NCI-H1436 (cell line): ENCODE results near the gene CYTH4.

Experiments
- DNase-seq: peaks from one replicate; lab custom pipeline; 2025; lab: John Stamatoyannopoulos, UW

Gene CYTH4

GRCh38 chr22:37270928-37271650, 11.2 kb upstream of the CYTH4 start:
- DNase-seq = no peak

- DNase-seq = no peak
Observed at GRCh38 chr22:37273126-37273845, 9.0 kb upstream of the CYTH4 start.

- DNase-seq = no peak
Observed at GRCh38 chr22:37273846-37274225, 8.5 kb upstream of the CYTH4 start.

DNA sequence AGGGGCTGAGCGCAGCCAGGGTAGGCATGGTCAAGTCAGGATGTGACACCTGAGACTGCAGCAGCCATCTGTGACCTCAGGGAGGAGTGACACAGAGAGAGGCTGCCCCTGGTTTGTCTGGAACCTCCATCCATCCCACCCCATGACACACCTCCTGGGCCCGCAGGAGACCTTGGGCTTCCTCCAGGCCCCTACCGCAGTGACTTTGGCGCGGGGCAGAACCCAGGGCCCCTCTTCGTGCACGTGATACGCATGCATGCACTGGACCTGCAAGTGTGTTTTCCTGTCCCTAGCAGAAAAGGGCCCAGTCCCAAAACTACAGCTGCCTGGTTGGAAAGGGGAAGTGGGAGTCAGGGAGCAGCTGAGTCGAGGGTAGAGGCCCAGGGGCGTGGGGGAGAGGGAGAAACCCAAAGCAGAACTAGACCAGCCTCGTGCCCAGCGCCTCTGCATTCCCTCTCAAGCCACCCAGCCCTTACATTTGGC, 7.9 kb upstream of the CYTH4 start:
- no peak for DNase-seq

DNA sequence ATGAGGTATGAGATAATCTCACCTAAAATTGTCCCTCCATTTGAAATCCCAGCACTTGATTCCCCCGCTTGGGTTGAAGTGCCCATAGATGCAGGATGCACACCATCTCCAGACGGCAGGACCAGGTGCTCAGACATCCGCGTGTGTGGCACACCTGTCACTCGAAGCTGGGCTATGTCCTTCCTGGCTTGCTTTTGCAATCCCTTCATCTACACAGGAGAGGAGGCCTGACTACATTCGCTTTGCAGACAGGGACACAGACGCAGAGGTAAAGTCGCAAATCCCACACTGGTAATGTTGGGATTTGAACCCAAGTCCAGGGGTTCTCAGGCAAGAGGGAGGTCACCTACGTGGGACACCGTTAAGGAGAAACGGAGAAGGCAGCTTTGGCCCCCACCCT, 7.2 kb upstream of the CYTH4 start:
- DNase-seq = no peak

DNA sequence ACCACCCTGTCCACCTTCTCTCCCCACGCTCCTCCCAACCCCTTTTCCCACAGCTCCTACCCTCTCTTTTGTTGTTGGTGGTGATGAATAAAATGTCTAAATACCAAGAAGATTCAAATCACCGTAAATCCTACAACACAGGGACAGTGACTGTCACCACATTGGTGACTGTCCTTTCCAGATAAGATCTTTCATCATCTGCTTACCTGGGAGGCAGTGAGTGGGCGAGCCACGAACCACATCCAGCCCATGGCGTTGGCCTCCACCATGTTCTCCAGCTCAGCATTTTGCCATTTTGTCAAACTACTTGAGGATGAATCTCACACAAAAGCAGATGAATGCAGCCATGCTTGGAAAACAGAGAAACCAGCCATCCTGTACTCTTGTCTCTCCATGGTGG, 6.7 kb upstream of the CYTH4 start:
- no peak for DNase-seq

DNA sequence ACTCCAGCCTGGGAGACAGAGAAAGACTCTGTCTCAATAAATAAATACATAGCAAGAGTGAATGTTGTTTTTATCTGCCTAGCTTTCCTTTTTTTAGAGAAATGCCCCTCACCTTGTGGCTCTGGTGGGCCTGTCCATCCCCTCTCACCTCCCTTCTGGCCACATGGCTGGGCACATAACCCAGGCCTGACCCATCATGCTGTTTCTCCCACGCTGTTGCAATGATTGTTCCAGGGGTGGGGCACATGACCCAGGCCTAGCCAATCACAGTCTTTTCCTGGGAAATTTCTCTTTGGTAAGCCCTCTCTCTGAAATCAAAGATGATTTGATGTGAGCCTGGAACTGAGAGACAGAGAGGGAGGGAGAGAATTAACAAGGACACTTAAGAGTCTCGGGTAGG, 5.5 kb upstream of the CYTH4 start:
- DNase-seq = no peak

DNA sequence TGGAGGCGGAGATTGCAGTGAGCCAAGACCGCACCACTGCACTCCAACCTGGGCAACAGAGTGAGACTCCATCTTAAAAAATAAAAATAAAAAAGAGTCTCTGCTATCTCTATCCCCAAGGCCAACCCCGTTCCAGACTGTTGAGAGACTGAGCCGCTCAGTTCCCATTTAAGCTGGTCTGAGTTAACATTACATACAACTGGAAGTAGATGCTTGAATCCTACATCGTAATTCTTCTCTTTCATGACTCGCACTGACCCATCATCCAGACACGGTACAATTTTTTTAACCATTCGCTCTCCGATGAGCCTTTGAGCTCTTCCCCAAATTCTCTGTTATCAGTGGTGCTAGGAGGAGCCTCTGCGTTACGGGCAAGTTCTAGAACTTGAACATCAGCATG, 4.9 kb upstream of the CYTH4 start:
- DNase-seq = no peak

DNA sequence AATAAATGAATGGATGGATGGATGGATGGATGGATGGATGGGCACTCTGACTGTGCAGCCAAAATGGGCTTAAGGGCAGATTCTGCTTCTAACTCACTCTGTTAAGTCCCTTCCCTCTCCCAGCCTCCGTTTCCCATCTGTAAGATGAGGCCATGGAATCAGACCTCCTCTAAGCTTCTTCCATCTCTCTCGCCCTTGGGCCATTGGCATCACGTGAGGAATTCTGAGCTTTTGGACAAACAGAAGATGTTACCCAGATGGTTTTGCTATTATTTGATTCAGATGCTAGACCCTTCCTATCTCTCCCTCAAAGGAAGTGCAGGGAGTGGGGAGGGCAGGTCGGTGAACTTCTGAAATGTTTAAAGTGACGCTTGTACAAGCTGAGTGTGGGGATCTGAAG, 4.0 kb upstream of the CYTH4 start:
- no peak for DNase-seq

GRCh38 chr22:37279331-37280181, 2.8 kb upstream of the CYTH4 start:
- no peak for DNase-seq

- DNase-seq = no peak
Observed at GRCh38 chr22:37280718-37281117, 1.6 kb upstream of the CYTH4 start.

GRCh38 chr22:37281195-37281594, 1.1 kb upstream of the CYTH4 start:
- no peak for DNase-seq

DNA sequence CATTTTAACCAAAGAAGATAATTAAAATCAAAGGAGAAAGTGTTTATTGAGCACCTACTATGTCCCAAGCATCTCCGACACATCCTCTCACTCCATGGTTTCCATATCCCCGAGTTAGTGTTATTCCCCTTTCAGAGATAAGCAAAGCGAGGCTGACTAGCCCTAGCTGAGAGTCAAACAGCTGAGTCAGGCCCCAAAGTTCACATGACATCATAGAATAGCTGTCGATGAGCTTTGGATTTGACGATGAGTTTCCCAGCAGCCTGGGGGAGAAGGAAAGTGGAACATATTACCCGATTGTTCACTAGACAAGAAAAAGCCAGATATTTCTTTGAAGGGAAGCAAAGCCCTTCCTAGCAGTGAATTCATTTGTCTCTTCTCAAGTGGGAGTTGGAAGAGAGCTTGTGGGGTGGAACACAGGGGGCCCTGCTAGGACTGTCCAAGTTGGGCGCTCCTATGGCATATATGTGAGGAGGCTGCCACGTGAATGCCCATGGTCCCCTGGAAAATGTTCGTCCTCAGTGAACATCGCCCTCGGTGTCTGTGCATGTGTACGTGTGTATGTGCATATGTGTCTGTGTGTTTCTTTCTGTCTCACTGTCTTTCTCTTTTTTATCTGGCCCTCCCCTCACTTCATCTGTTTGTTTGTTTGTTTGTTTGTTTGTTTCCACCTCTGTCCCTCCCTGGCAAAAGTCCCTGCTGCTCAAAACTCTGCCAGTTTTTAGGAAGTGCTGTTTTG, 493 bp upstream of the CYTH4 start:
- DNase-seq = no peak

DNA sequence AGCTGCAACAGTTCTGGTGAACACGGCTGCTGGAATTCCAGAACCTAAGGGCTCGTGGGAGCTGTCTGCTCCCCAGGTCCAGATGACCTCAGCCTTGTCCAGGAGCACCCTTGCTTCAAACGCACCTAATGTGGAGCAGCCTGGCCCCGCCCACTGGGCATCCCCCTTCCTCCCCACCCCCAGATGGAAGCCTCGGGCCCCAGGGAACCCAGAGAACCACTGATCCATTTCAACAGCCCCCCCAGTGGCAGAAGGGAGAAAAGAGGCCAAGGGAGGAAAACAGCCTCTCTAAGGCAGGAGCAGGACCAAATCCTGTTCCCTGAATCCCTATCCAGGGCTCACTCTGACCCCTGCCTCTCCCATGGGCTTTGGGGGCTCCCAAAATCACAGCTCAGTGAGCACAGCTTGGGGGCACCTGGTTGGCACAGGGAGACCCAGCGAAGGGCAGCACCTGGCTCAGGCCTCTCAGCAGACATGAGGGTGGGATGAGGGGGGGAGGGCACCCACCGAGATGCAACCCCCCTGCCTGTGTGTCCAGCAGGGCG, 1.2 kb downstream of the CYTH4 start:
- DNase-seq = no peak

GRCh38 chr22:37284126-37284804, 2.0 kb downstream of the CYTH4 start:
- no peak for DNase-seq

GRCh38 chr22:37284805-37285355, 2.6 kb downstream of the CYTH4 start:
- DNase-seq = no peak

- no peak for DNase-seq
Observed at GRCh38 chr22:37285937-37286336, 3.6 kb downstream of the CYTH4 start.

DNA sequence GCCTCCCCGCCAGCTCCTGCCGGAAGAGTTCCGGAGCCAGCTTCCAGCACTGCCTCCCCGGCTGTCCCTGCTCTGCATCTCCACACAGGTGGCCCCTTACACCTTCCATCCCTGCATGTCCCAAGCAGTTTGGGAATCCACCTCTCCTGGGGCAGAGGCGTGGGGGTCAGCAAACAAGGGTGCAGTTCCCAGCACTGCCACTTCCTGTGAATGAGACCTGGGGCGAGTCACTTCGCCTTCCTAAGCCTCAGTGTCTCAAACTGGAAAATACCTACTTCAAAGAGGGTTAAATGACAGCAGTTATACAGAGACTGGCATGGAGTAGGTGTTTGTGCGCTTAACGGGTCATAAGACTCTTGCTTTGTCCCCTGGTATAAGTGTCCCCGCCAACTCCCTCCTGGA, 5.2 kb downstream of the CYTH4 start:
- DNase-seq = no peak

DNA sequence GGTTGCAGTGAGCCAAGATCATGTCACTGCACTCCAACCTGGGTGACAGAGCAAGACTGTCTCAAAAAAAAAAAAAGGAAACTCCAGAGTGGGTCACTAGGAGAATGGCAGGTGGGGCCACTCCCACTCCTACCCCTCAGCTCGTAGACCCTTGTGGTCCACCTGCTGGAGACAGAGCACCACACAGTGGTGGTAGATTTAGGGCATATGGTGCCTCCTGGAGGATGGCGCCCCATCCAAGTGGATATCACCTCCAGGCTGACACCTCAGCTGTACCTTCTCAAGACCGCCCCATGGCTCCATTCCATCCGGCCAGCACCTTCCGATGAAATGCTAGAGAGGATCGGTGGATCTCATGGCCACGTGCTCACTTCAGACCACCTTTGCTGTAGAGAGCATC, 6.2 kb downstream of the CYTH4 start:
- DNase-seq = no peak

DNA sequence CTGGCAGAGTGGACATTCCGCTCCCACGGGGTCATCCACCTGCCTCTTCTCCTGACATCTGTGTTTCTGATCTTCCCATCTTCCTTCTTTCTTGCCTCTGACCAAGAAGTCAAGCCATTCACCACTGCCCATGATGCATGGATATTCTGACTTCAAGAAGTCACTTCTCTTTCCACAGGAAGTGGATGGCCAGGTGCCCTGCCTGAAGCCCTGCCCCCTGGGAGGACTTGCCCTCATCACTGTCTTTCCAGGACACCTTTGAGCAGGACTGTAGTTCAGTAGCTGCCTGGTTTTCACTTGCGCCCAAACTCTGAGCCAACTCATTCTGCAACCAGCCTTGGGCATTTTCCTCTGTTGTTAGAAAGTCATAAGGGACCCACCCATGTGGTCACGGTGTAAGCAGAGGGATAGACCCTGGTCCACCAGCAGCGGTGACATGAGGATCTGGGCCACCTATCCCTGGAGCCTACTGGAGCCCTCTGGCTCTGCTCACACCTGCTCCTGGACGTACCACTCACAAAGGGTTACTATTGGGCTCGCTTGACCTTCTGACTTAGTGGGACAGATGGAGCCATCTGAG, 6.9 kb downstream of the CYTH4 start:
- DNase-seq = no peak

GRCh38 chr22:37290737-37291136, 8.4 kb downstream of the CYTH4 start:
- no peak for DNase-seq
